Common myeloid progenitor, CD34-positive (primary cell): ENCODE data around the gene ZNF75A.
"Not testable (repeated sequence)": the region's sequence is repeated elsewhere in the genome, so short reads cannot be mapped to it uniquely, and the experiment has no call there.

Experiments used
- CTCF ChIA-PET: fragments of 350-600 bp; sonication (Branson Sonifier 250); formaldehyde crosslinking; loops from one replicate; lab custom pipeline; 2021; ENCODE audit warnings: antibody characterized with exemption; lab: Charles Lee
- POLR2A ChIA-PET: fragments of 350-600 bp; sonication (Branson Sonifier 250); formaldehyde crosslinking; loops from one replicate; lab custom pipeline; 2021; ENCODE audit warnings: antibody characterized with exemption; lab: Charles Lee
- DNase-seq, 3 donors: peaks; one replicate each; pipeline versions ENCODE4 v3.0.0 to v3.0.0-alpha.2; 2013
- H3K27ac ChIP-seq, 2 experiments: 1 replicate in 1 of 2; 2 replicates in 1 of 2; pipeline ENCODE4 v1.7.0; 2013; ENCODE audit warnings: inconsistent platforms in 2 of 2, low read length in 2 of 2, mild to moderate bottlenecking in 2 of 2, low read depth in 1 of 2, moderate library complexity in 1 of 2; ENCODE audit not compliant: severe bottlenecking in 2 of 2, insufficient read depth in 1 of 2, poor library complexity in 1 of 2
- H3K27me3 ChIP-seq, 5 experiments: replicated peaks in 2 of 5; 1 replicate in 3 of 5; 2 replicates in 2 of 5; pipeline versions ENCODE4 v1.6.1 to v1.7.0; 2013; ENCODE audit warnings: low read length in 4 of 5, mild to moderate bottlenecking in 2 of 5, moderate library complexity in 2 of 5, inconsistent platforms in 1 of 5; ENCODE audit not compliant: insufficient read depth in 5 of 5, control insufficient read depth in 4 of 5
- H3K36me3 ChIP-seq, 4 experiments: 1 replicate in 2 of 4; 2 replicates in 2 of 4; pipeline versions ENCODE4 v1.6.1 to v1.7.0; 2013; ENCODE audit warnings: low read length in 3 of 4, control low read depth in 1 of 4, mild to moderate bottlenecking in 1 of 4; ENCODE audit not compliant: control insufficient read depth in 4 of 4, insufficient read depth in 4 of 4
- H3K4me1 ChIP-seq, 4 experiments: 1 replicate in 3 of 4; 2 replicates in 1 of 4; pipeline versions ENCODE4 v1.6.1 to v1.7.1; 2013; ENCODE audit warnings: low read length in 3 of 4, mild to moderate bottlenecking in 3 of 4, control low read depth in 1 of 4, inconsistent platforms in 1 of 4, moderate library complexity in 1 of 4; ENCODE audit not compliant: control insufficient read depth in 4 of 4, insufficient read depth in 4 of 4; ENCODE audit errors: control extremely low read depth in 1 of 4
- H3K4me3 ChIP-seq, 7 experiments: 1 replicate in 4 of 7; 2 replicates in 3 of 7; pipeline versions ENCODE4 v1.5.1 to v1.7.0; 2013; ENCODE audit warnings: mild to moderate bottlenecking in 7 of 7, low read length in 6 of 7, moderate library complexity in 6 of 7, inconsistent platforms in 2 of 7, low read depth in 2 of 7, control low read depth in 1 of 7; ENCODE audit not compliant: insufficient read depth in 4 of 7, control insufficient read depth in 1 of 7; ENCODE audit errors: extremely low read depth in 1 of 7
- H3K9me3 ChIP-seq, 5 experiments: 1 replicate in 4 of 5; 2 replicates in 1 of 5; pipeline versions ENCODE4 v1.6.1 to v1.7.1; 2013; ENCODE audit warnings: low read length in 4 of 5, mild to moderate bottlenecking in 2 of 5, inconsistent platforms in 1 of 5, low read depth in 1 of 5, moderate library complexity in 1 of 5; ENCODE audit not compliant: control insufficient read depth in 4 of 5, insufficient read depth in 2 of 5; ENCODE audit errors: control extremely low read depth in 1 of 5
- WGBS: methylation state at CpG from one replicate; pipeline ENCODE4 v1.1.5; 2013; ENCODE audit not compliant: insufficient coverage; 5-methylcytosine and 5-hydroxymethylcytosine counted together

Gene ZNF75A

GRCh38 chr16:3264137-3265036 lies 40.9 kb upstream of the ZNF75A start:
- Histone ChIP-seq H3K4me3 (peak overlapping the region; percentile 56 to 86 (median 75)), H3K4me1 (peaks cover 0 to 18% (median 6%) of the 10 kb centered on the region in 4 experiments), H3K27me3 (no peaks in the 10 kb centered on the region), H3K36me3 (peaks cover 6 to 30% (median 19%) of the 10 kb centered on the region in 4 experiments), H3K9me3 (peaks cover 0 to 23% (median 7%) of the 10 kb centered on the region in 5 experiments), H3K27ac (peak overlapping the region; percentile 61 to 88)
- CTCF ChIA-PET, result interaction anchor here (0.9 to 1.1 kb wide), 2 partner anchors 16 to 194 kb away, joined by 3 read pairs; no protein-coding TSS in a partner anchor
- peak; percentile 97 to 98 (median 98) for DNase-seq
- WGBS, result under 1% methylated on average over 69 of the region's 77 CpGs
- POLR2A ChIA-PET, result interaction anchor here (2.7 kb wide), 1 partner anchor 18 kb away, joined by 8 read pairs; the partner anchor contains the start of gene ZNF263

GRCh38 chr16:3266873-3267537 lies 38.3 kb upstream of the ZNF75A start:
- CTCF ChIA-PET, result interaction anchor here (0.6 to 1.6 kb wide), 3 partner anchors 9 to 238 kb away, joined by 3 to 7 read pairs (median 3); partner anchors contain the start of gene ZNF263
- Histone ChIP-seq H3K27ac (no peak overlapping the region), H3K9me3 (peaks cover 0 to 26% (median 7%) of the 10 kb centered on the region in 5 experiments), H3K4me1 (peaks cover 0 to 18% (median 6%) of the 10 kb centered on the region in 4 experiments), H3K4me3 (no peak overlapping the region), H3K36me3 (peaks cover 6 to 30% (median 19%) of the 10 kb centered on the region in 4 experiments), H3K27me3 (no peaks in the 10 kb centered on the region)
- POLR2A ChIA-PET, result interaction anchor here (1.1 kb wide), 1 partner anchor 219 kb away, joined by 5 read pairs; no protein-coding TSS in a partner anchor
- 57% methylated on average over 2 of the region's 5 CpGs for WGBS
- DNase-seq, result peak in 1 of 3 donors; percentile 51

DNA sequence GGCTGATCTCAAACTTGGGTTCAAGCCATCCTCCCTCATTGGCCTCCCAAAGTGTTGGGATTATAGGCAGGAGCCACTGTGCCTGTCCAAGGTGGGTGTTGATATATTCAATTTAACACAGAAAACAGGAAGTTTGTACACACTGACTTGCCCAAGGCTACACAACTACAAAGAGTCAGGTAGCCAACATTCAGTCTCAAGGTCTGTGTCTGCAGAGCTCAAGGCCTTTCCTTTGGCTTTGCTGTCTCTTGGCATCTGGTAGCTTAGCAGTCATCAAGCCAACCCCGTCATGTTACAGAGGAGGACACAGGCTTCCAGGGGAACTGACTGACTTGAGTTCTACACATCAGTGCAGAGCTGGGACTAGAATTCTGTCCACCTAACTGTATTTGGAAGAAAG lies 37.0 kb upstream of the ZNF75A start:
- ChIA-PET CTCF (interaction anchor here (0.5 kb wide), 1 partner anchor 234 kb away, joined by 4 read pairs; no protein-coding TSS in a partner anchor), POLR2A (no interaction called here)
- Histone ChIP-seq H3K27ac (no peak overlapping the region), H3K4me3 (no peak overlapping the region), H3K4me1 (peaks cover 0 to 16% (median 5%) of the 10 kb centered on the region in 4 experiments), H3K36me3 (peaks cover 6 to 30% (median 19%) of the 10 kb centered on the region in 4 experiments), H3K9me3 (peaks cover 0 to 26% (median 7%) of the 10 kb centered on the region in 5 experiments), H3K27me3 (no peaks in the 10 kb centered on the region)
- 100% methylated on average over 1 of the region's 1 CpG for WGBS
- no peak for DNase-seq

DNA sequence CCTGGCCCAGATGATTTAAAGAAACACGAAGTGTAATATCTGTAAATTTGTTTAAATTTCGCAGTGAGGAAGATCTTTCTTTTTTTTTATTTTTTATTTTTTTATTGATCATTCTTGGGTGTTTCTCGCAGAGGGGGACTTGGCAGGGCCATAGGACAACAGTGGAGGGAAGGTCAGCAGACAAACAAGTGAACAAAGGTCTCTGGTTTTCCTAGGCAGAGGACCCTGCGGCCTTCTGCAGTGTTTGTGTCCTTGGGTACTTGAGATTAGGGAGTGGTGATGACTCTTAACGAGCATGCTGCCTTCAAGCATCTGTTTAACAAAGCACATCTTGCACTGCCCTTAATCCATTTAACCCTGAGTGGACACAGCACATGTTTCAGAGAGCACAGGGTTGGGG lies 34.6 kb upstream of the ZNF75A start:
- POLR2A ChIA-PET, result not testable (repeated sequence)
- peaks cover 0 to 30% (median 4%) of the 10 kb centered on the region in 5 experiments for H3K9me3 ChIP-seq
- WGBS, result 100% methylated on average over 1 of the region's 5 CpGs

GRCh38 chr16:3271281-3271680 lies 34.0 kb upstream of the ZNF75A start:
- CTCF ChIA-PET, H3K4me1 ChIP-seq, H3K4me3 ChIP-seq, H3K27me3 ChIP-seq, DNase-seq, POLR2A ChIA-PET, H3K27ac ChIP-seq: not testable (repeated sequence)
- 93% methylated on average over 3 of the region's 22 CpGs for WGBS
- peaks cover 0 to 30% (median 2%) of the 10 kb centered on the region in 5 experiments for H3K9me3 ChIP-seq
- peaks cover 6 to 25% (median 17%) of the 10 kb centered on the region in 4 experiments for H3K36me3 ChIP-seq

More for the DNA sequence above, 34.6 kb upstream of the ZNF75A start:
- CTCF ChIA-PET, H3K27ac ChIP-seq, H3K27me3 ChIP-seq, DNase-seq, H3K4me1 ChIP-seq, H3K4me3 ChIP-seq: not testable (repeated sequence)
- H3K36me3 ChIP-seq, result peaks cover 6 to 27% (median 18%) of the 10 kb centered on the region in 4 experiments

GRCh38 chr16:3274490-3274889 lies 30.8 kb upstream of the ZNF75A start:
- ChIA-PET CTCF (no interaction called here), POLR2A (no interaction called here)
- H3K4me3 ChIP-seq, result no peak overlapping the region
- peaks cover 0 to 4% (median 0%) of the 10 kb centered on the region in 5 experiments for H3K27me3 ChIP-seq
- 83% methylated on average over 3 of the region's 4 CpGs for WGBS
- DNase-seq, result no peak
- peaks cover 0 to 9% (median 2%) of the 10 kb centered on the region in 5 experiments for H3K9me3 ChIP-seq
- no peaks in the 10 kb centered on the region for H3K4me1 ChIP-seq
- no peaks in the 10 kb centered on the region for H3K36me3 ChIP-seq
- no peak overlapping the region for H3K27ac ChIP-seq
